Suppressor macrophage treated with lipopolysaccharide for 1 hour (primary cell): ENCODE measurements around the gene ECT2.
"Not testable (repeated sequence)": the region's sequence is repeated elsewhere in the genome, so short reads cannot be mapped to it uniquely, and the experiment has no call there.

Source experiments
- DNase-seq, 3 donors: peaks; one replicate each; pipeline ENCODE4 v3.0.0-alpha.2; 2020 to 2022

Gene ECT2

GRCh38 chr3:172866726-172867350 is 116.3 kb downstream of the ECT2 start:
- DNase-seq = not testable (repeated sequence)

- no peak for DNase-seq
These were observed 118.2 kb downstream of the ECT2 start for GRCh38 chr3:172868582-172869200.

GRCh38 chr3:172869368-172869771 is 118.8 kb downstream of the ECT2 start:
- no peak for DNase-seq

GRCh38 chr3:172869784-172870518 is 119.4 kb downstream of the ECT2 start:
- peak in 2 of 3 donors; percentile 10 to 30 for DNase-seq
